Neuronal stem cell (in vitro differentiated cells): Measurements from ENCODE around the gene KARS1. TPM values are rescaled to one million over a fixed set of nuclear protein-coding genes. Genes with fewer than 3 reads are reported as not detected.

Experiments used
- DNase-seq: peaks from one replicate; pipeline ENCODE4 v3.0.0-alpha.2; 2013; ENCODE audit warnings: low spot score
- H2AFZ ChIP-seq: one replicate; pipeline ENCODE4 v1.6.1; 2013; ENCODE audit warnings: mild to moderate bottlenecking, low read length, inconsistent platforms
- H2AK5ac ChIP-seq: 2 replicates; pipeline ENCODE4 v1.6.1; 2013; ENCODE audit warnings: low read depth, mild to moderate bottlenecking, inconsistent platforms, low read length, moderate library complexity, mixed read lengths
- H2BK120ac ChIP-seq: 2 replicates; pipeline ENCODE4 v1.6.1; 2013; ENCODE audit warnings: low read depth, mild to moderate bottlenecking, inconsistent platforms, low read length, moderate library complexity, mixed read lengths
- H2BK12ac ChIP-seq: one replicate; pipeline ENCODE4 v1.6.1; 2013; ENCODE audit warnings: low read length, inconsistent platforms
- H2BK15ac ChIP-seq: 2 replicates; pipeline ENCODE4 v1.6.1; 2013; ENCODE audit warnings: mild to moderate bottlenecking, low read length, inconsistent platforms, mixed read lengths
- H2BK5ac ChIP-seq: one replicate; pipeline ENCODE4 v1.6.1; 2013; ENCODE audit warnings: inconsistent platforms, mild to moderate bottlenecking, low read length, moderate library complexity
- H3K14ac ChIP-seq: one replicate; pipeline ENCODE4 v1.6.1; 2013; ENCODE audit warnings: low read length, inconsistent platforms
- H3K18ac ChIP-seq: 2 replicates; pipeline ENCODE4 v1.6.1; 2013; ENCODE audit warnings: low read length, inconsistent platforms
- H3K23ac ChIP-seq: 2 replicates; pipeline ENCODE4 v1.6.1; 2013; ENCODE audit warnings: low read depth, mild to moderate bottlenecking, mixed read lengths, low read length, inconsistent platforms; ENCODE audit not compliant: poor library complexity
- H3K27ac ChIP-seq: replicated peaks from 3 replicates; pipeline ENCODE4 v1.5.1; 2013; ENCODE audit warnings: low read length, inconsistent platforms
- H3K27me3 ChIP-seq, 3 experiments: 2 replicates each; pipeline ENCODE4 v1.6.1; 2013; ENCODE audit warnings: low read length in 3 of 3, mild to moderate bottlenecking in 2 of 3, inconsistent platforms in 1 of 3, low read depth in 1 of 3, mixed read lengths in 1 of 3, moderate library complexity in 1 of 3; ENCODE audit not compliant: control insufficient read depth in 3 of 3, insufficient read depth in 3 of 3
- H3K36me3 ChIP-seq, 2 donors: replicated peaks in 1 of 2; 2 replicates each; pipeline ENCODE4 v1.6.1; 2013; ENCODE audit warnings: low read length in 2 of 2; ENCODE audit not compliant: control insufficient read depth in 2 of 2, insufficient read depth in 2 of 2
- H3K4ac ChIP-seq: 2 replicates; pipeline ENCODE4 v1.6.1; 2013; ENCODE audit warnings: inconsistent platforms, mild to moderate bottlenecking, low read length, moderate library complexity
- H3K4me1 ChIP-seq, 2 donors: 1 replicate in 1 of 2; 2 replicates in 1 of 2; pipeline ENCODE4 v1.6.1; 2013; ENCODE audit warnings: low read length in 2 of 2, low read depth in 1 of 2; ENCODE audit not compliant: control insufficient read depth in 2 of 2, insufficient read depth in 1 of 2
- H3K4me2 ChIP-seq: one replicate; pipeline ENCODE4 v1.6.1; 2013; ENCODE audit warnings: mild to moderate bottlenecking, low read length, inconsistent platforms; ENCODE audit not compliant: insufficient read depth, poor library complexity, severe bottlenecking
- H3K4me3 ChIP-seq, 2 donors: 2 replicates each; pipeline ENCODE4 v1.5.1; 2013; ENCODE audit warnings: low read length in 2 of 2, mild to moderate bottlenecking in 2 of 2, inconsistent platforms in 1 of 2, moderate library complexity in 1 of 2
- H3K79me1 ChIP-seq: one replicate; pipeline ENCODE4 v1.6.1; 2013; ENCODE audit warnings: low read depth, mild to moderate bottlenecking, inconsistent platforms, low read length, moderate library complexity
- H3K9ac ChIP-seq: one replicate; pipeline ENCODE4 v1.6.1; 2013; ENCODE audit warnings: mild to moderate bottlenecking, low read depth, low read length, inconsistent platforms; ENCODE audit not compliant: poor library complexity
- H3K9me3 ChIP-seq, 2 donors: replicated peaks in 1 of 2; 2 replicates each; pipeline versions ENCODE3 to v1.6.1; 2013; ENCODE audit warnings: low read length in 2 of 2, mild to moderate bottlenecking in 2 of 2, inconsistent platforms in 1 of 2, low read depth in 1 of 2, mixed read lengths in 1 of 2, moderate library complexity in 1 of 2; ENCODE audit not compliant: control insufficient read depth in 2 of 2, insufficient read depth in 1 of 2
- H4K8ac ChIP-seq: one replicate; pipeline ENCODE4 v1.6.1; 2013; ENCODE audit warnings: low read depth, mild to moderate bottlenecking, inconsistent platforms, low read length, moderate library complexity
- H4K91ac ChIP-seq: one replicate; pipeline ENCODE4 v1.6.1; 2013; ENCODE audit warnings: low read length, low read depth, mild to moderate bottlenecking, inconsistent platforms; ENCODE audit not compliant: poor library complexity
- WGBS, 2 donors: extraction: QIAGEN DNeasy Blood & Tissue Kit; methylation state at CpG; one replicate each; pipeline ENCODE4 v1.1.7; 2013; ENCODE audit warnings: missing lambda C conversion rate in 2 of 2, mixed read lengths in 1 of 2; ENCODE audit not compliant: insufficient read length in 2 of 2, insufficient replicate concordance in 1 of 2; ENCODE audit errors: extremely low coverage in 2 of 2; 5-methylcytosine and 5-hydroxymethylcytosine counted together
- polyA plus RNA-seq, 2 experiments: library from polyadenylated mRNA; stranded (reverse); fragments of 200-250 nt; gene quantifications; one replicate each; pipeline ENCODE4 v1.2.3, GENCODE V29; 2013

Gene KARS1
- polyA plus RNA-seq (2013, experiment 1 of 2) = 102 TPM
- polyA plus RNA-seq (2013, experiment 2 of 2) = 102 TPM

GRCh38 chr16:75647492-75648264 is at the start of gene KARS1, which contains the start of gene TERF2IP:
Gene KARS1 (minus strand): TSS chr16:75647665. CDS start chr16:75647639, 26 bp downstream.
Gene TERF2IP (plus strand): TSS chr16:75647773. CDS start chr16:75647883, 110 bp downstream.
- H3K4me2 ChIP-seq = peak within 1 kb of the TSS; percentile 93
- WGBS, 2 donors = no CpG with 5 or more reads among the region's 76 CpGs

GRCh38 chr16:75695708-75696107 is 48.2 kb upstream of the KARS1 start:
- H2BK15ac ChIP-seq = no peak overlapping the region

More at GRCh38 chr16:75647492-75648264, at the start of gene KARS1, which contains the start of gene TERF2IP:
- H3K27me3 ChIP-seq = no peaks in the 10 kb centered on the region
- peak within 1 kb of the TSS; percentile 93 for H2AFZ ChIP-seq
- H3K9me3 ChIP-seq = no peaks in the 10 kb centered on the region
- no peak within 1 kb of the TSS for H3K4ac ChIP-seq
- H3K27ac ChIP-seq = peak within 1 kb of the TSS; percentile 86
- H3K23ac ChIP-seq = peak within 1 kb of the TSS; percentile 26
- peak within 1 kb of the TSS; percentile 98 for H3K9ac ChIP-seq
- H3K4me3 ChIP-seq = peak within 1 kb of the TSS; percentile 91 to 100
- H2BK15ac ChIP-seq = peak within 1 kb of the TSS; percentile 95
- peaks cover under 1 to 51% of the 10 kb centered on the region in 2 donors for H3K36me3 ChIP-seq
- peak within 1 kb of the TSS; percentile 26 for H2BK12ac ChIP-seq
- H2AK5ac ChIP-seq = peak within 1 kb of the TSS; percentile 83
- H3K18ac ChIP-seq = peak within 1 kb of the TSS; percentile 98
- H3K14ac ChIP-seq = peak within 1 kb of the TSS; percentile 91
- peaks cover 5 to 6% of the 10 kb centered on the region in 2 donors for H3K4me1 ChIP-seq
- peaks cover 9% of the 10 kb centered on the region for H3K79me1 ChIP-seq
- H2BK5ac ChIP-seq = peak within 1 kb of the TSS; percentile 97
- H4K8ac ChIP-seq = no peak within 1 kb of the TSS
- DNase-seq = peak; percentile 84
- H2BK120ac ChIP-seq = peak within 1 kb of the TSS; percentile 57
- no peak within 1 kb of the TSS for H4K91ac ChIP-seq

GRCh38 chr16:75687361-75687760 is 39.9 kb upstream of the KARS1 start:
- Histone ChIP-seq H3K4me1 (no peaks in the 10 kb centered on the region), H2BK15ac (no peak overlapping the region), H2BK12ac (no peak overlapping the region), H3K18ac (no peak overlapping the region), H3K36me3 (no peaks in the 10 kb centered on the region), H2AK5ac (no peak overlapping the region), H3K27ac (no peak overlapping the region), H3K9me3 (peaks cover 3 to 19% of the 10 kb centered on the region in 2 donors), H3K4me2 (no peak overlapping the region), H2BK5ac (no peak overlapping the region), H3K79me1 (no peaks in the 10 kb centered on the region), H3K9ac (no peak overlapping the region), H3K23ac (no peak overlapping the region), H4K8ac (no peak overlapping the region), H3K27me3 (no peaks in the 10 kb centered on the region), H3K14ac (no peak overlapping the region), H4K91ac (no peak overlapping the region), H2BK120ac (no peak overlapping the region), H3K4me3 (no peak overlapping the region), H2AFZ (no peak overlapping the region), H3K4ac (no peak overlapping the region)
- no peak for DNase-seq

More at GRCh38 chr16:75695708-75696107, 48.2 kb upstream of the KARS1 start:
- Histone ChIP-seq H3K4me2 (no peak overlapping the region), H4K8ac (no peak overlapping the region), H3K27ac (no peak overlapping the region), H2BK5ac (no peak overlapping the region), H3K4ac (no peak overlapping the region), H4K91ac (no peak overlapping the region), H2AK5ac (no peak overlapping the region), H3K27me3 (no peaks in the 10 kb centered on the region), H3K18ac (no peak overlapping the region), H3K9ac (no peak overlapping the region), H3K4me1 (no peaks in the 10 kb centered on the region), H2AFZ (no peak overlapping the region), H2BK12ac (no peak overlapping the region), H3K23ac (no peak overlapping the region), H3K36me3 (no peaks in the 10 kb centered on the region), H2BK120ac (no peak overlapping the region), H3K4me3 (no peak overlapping the region), H3K9me3 (no peaks in the 10 kb centered on the region), H3K79me1 (no peaks in the 10 kb centered on the region), H3K14ac (no peak overlapping the region)
- no peak for DNase-seq
- no CpG with 5 or more reads among the region's 6 CpGs for WGBS, 2 donors

GRCh38 chr16:75682308-75682707 is 34.8 kb upstream of the KARS1 start:
- WGBS, 2 donors = no CpG with 5 or more reads among the region's 14 CpGs
- Histone ChIP-seq H3K9ac (peak overlapping the region; percentile 44), H3K4me3 (no peak overlapping the region), H3K9me3 (peaks cover 3 to 16% of the 10 kb centered on the region in 2 donors), H3K79me1 (no peaks in the 10 kb centered on the region), H2BK120ac (no peak overlapping the region), H2AFZ (no peak overlapping the region), H3K36me3 (no peaks in the 10 kb centered on the region), H2BK12ac (no peak overlapping the region), H3K18ac (no peak overlapping the region), H4K8ac (no peak overlapping the region), H3K4me2 (no peak overlapping the region), H3K27ac (no peak overlapping the region), H3K4me1 (no peaks in the 10 kb centered on the region), H3K27me3 (no peaks in the 10 kb centered on the region), H2BK5ac (no peak overlapping the region), H3K4ac (no peak overlapping the region), H2BK15ac (no peak overlapping the region), H2AK5ac (no peak overlapping the region), H3K14ac (no peak overlapping the region), H3K23ac (no peak overlapping the region), H4K91ac (no peak overlapping the region)
- DNase-seq = no peak
